Measurements from ENCODE around the gene CCDC83. TPM values are rescaled to one million over a fixed set of nuclear protein-coding genes. Genes with fewer than 3 reads are reported as not detected.

The CCDC83 gene
- total RNA-seq, 1 donor from 2014 or later = not detected

DNA sequence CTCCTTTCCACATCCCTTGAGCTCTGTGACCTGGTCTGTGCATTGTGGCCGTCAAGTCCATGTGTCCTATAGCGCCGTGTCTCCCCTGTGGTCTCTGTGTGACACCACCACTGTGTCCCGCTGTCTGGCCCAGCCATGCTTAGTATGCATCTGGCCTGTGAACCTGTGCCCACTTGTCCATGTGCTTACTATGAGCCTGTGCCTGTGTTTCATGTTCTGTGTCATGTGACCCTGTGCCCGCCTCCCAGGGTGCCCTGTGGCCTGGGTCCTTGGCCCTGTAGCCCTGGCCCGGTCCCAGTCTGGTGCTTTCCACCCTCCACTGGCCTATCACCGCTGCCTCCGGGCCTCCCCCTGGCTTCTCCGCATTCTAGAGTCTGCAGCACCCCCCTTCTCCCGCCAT is 80.6 kb downstream of the CCDC83 start:
- no peak for DNase-seq (ENCODE audit: low spot score)
- Mint-ChIP-seq H3K4me1 (ENCODE audit: unreplicated experiment) (no peaks in the 10 kb centered on the region), H3K9me3 (ENCODE audit: unreplicated experiment) (no peaks in the 10 kb centered on the region), H3K36me3 (ENCODE audit: low read depth, unreplicated experiment) (peaks cover 6% of the 10 kb centered on the region), H3K27me3 (ENCODE audit: unreplicated experiment) (peaks cover 1% of the 10 kb centered on the region), H3K4me3 (ENCODE audit: unreplicated experiment) (no peak overlapping the region), H3K27ac (ENCODE audit: unreplicated experiment) (no peak overlapping the region)
- TF ChIP-seq, protein P1, sequence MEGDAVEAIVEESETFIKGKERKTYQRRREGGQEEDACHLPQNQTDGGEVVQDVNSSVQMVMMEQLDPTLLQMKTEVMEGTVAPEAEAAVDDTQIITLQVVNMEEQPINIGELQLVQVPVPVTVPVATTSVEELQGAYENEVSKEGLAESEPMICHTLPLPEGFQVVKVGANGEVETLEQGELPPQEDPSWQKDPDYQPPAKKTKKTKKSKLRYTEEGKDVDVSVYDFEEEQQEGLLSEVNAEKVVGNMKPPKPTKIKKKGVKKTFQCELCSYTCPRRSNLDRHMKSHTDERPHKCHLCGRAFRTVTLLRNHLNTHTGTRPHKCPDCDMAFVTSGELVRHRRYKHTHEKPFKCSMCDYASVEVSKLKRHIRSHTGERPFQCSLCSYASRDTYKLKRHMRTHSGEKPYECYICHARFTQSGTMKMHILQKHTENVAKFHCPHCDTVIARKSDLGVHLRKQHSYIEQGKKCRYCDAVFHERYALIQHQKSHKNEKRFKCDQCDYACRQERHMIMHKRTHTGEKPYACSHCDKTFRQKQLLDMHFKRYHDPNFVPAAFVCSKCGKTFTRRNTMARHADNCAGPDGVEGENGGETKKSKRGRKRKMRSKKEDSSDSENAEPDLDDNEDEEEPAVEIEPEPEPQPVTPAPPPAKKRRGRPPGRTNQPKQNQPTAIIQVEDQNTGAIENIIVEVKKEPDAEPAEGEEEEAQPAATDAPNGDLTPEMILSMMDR (IDR thresholded peaks at IDR 0.05; ENCODE audit: unreplicated experiment) = no peak

DNA sequence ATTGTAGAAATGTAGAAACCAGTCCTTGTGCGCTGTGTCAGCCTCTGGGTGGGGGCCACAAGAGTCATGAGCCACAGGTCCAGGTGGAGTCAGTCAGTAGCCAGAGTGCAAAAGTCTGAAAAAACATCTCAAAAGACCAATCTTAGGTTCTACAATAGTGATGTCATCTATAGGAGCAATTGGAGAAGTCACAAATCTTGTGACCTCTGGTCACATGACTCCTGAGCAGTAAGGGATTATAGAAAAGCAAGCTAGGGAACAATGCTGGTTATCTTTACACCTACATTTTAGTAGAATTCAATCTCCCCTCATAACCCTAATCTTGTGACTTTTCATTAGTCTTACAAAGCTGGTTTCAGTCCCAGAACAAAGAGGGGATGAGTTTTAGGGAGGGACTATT is 82.7 kb downstream of the CCDC83 start:
- Mint-ChIP-seq H3K27me3 (ENCODE audit: unreplicated experiment) (no peaks in the 10 kb centered on the region), H3K27ac (ENCODE audit: unreplicated experiment) (no peak overlapping the region), H3K4me1 (ENCODE audit: unreplicated experiment) (no peaks in the 10 kb centered on the region), H3K4me3 (ENCODE audit: unreplicated experiment) (no peak overlapping the region), H3K9me3 (ENCODE audit: unreplicated experiment) (no peaks in the 10 kb centered on the region), H3K36me3 (ENCODE audit: low read depth, unreplicated experiment) (peaks cover 6% of the 10 kb centered on the region)
- no peak for DNase-seq (ENCODE audit: low spot score)
- TF ChIP-seq, protein P1 (IDR thresholded peaks at IDR 0.05; ENCODE audit: unreplicated experiment) = no peak

DNA sequence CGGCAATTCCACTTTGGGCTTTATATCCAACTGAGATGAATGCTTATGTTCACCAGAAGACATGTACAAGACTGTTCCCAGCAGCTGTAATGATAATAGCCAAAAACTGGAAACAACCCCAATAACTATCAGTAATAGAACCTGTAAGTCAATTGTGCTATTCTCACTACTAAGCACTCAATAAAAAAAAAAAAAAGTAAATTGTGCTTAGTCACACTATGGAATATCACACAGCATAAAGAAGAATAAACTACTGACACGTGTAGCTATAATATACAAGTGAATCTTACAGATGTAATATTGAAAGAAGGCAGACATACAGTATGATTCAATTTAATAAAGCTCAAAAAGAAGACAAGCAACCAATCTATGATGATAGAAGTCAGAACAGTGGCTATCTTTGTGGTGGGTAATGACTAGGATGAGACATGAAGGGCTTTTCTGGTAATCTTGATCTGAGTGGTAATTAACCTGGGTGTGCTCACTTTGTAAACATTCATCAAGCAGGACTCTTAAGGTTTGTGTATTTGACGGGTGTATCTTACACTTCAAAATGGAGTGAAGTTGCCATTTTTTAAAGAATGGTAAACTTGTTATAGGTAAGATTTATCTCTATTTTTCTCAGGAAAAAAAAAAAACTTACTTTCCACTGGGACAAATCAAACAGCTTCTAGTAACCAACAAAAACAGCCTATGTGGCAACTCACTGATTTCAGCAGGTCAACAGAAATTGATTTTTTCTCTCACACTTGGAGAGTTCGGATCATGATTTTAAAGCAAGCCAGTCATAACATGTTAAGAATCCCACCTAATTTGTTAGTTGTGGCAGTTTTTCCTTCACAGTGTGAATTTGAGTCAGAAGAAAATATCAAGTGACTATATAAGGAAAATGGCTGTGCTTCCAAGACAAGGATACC is 84.2 kb downstream of the CCDC83 start:
- H3K36me3 Mint-ChIP-seq (ENCODE audit: low read depth, unreplicated experiment) = peaks cover 6% of the 10 kb centered on the region
- no peaks in the 10 kb centered on the region for H3K9me3 Mint-ChIP-seq (ENCODE audit: unreplicated experiment)
- TF ChIP-seq, protein P1 (IDR thresholded peaks at IDR 0.05; ENCODE audit: unreplicated experiment) = no peak
- no peak overlapping the region for H3K4me3 Mint-ChIP-seq (ENCODE audit: unreplicated experiment)
- H3K4me1 Mint-ChIP-seq (ENCODE audit: unreplicated experiment) = no peaks in the 10 kb centered on the region
- H3K27ac Mint-ChIP-seq (ENCODE audit: unreplicated experiment) = no peak overlapping the region
- DNase-seq (ENCODE audit: low spot score) = no peak
- H3K27me3 Mint-ChIP-seq (ENCODE audit: unreplicated experiment) = no peaks in the 10 kb centered on the region

DNA sequence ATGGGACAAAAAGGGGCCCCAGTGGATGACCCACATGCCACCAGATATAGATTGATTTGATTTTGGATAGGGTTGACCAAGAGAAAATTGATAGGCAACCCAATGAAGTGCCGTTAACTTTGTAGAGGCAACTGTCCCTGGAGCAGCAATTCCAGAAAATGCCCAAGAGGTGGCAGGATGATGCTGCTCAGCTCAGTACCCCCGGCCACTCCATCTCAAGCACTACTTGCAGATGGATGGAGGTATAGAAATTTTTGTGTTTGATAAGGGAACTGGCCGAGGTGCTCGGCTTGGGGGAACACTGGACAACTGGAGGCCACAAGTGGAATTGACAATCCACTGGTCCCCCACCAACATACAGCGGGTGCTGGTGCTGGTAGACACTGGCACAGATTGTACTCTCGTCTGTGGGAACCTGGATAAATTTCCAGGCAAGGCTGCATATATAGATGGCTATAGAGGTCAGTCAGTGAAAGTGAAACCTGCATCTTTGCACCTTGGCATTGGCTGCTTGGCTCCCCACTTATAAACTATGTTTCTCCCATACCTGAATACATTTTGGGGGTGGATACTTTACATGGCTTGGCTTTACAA is 86.3 kb downstream of the CCDC83 start:
- H3K4me1 Mint-ChIP-seq (ENCODE audit: unreplicated experiment) = peaks cover 5% of the 10 kb centered on the region
- H3K9me3 Mint-ChIP-seq (ENCODE audit: unreplicated experiment) = no peaks in the 10 kb centered on the region
- DNase-seq (ENCODE audit: low spot score) = peak; percentile 36
- no peak overlapping the region for H3K4me3 Mint-ChIP-seq (ENCODE audit: unreplicated experiment)
- H3K27me3 Mint-ChIP-seq (ENCODE audit: unreplicated experiment) = peaks cover 5% of the 10 kb centered on the region
- TF ChIP-seq, protein P1 (IDR thresholded peaks at IDR 0.05; ENCODE audit: unreplicated experiment) = peak; percentile 41
- H3K36me3 Mint-ChIP-seq (ENCODE audit: low read depth, unreplicated experiment) = peaks cover 13% of the 10 kb centered on the region
- no peak overlapping the region for H3K27ac Mint-ChIP-seq (ENCODE audit: unreplicated experiment)

DNA sequence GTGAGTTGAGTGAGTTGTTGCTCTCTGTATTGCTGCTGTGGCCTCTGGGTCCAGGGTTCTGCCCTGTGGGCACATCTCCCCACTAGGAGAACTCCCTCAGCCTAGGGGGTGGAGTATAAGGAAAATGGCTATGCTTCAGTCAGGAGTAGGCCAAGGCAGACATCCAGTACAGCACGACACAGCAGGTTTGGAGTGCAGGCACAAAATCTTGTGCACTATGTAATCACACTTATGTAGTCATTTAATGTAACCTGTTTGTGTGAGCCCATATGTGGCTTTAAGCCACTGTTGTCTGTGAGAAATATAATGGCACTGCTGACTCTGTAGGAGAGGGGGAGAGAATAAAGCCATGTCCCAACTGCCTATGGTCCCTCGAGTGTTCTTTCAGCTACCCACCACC is 90.1 kb downstream of the CCDC83 start:
- peaks cover 7% of the 10 kb centered on the region for H3K36me3 Mint-ChIP-seq (ENCODE audit: low read depth, unreplicated experiment)
- H3K27ac Mint-ChIP-seq (ENCODE audit: unreplicated experiment) = no peak overlapping the region
- no peaks in the 10 kb centered on the region for H3K9me3 Mint-ChIP-seq (ENCODE audit: unreplicated experiment)
- peaks cover 5% of the 10 kb centered on the region for H3K4me1 Mint-ChIP-seq (ENCODE audit: unreplicated experiment)
- TF ChIP-seq, protein P1 (IDR thresholded peaks at IDR 0.05; ENCODE audit: unreplicated experiment) = no peak
- DNase-seq (ENCODE audit: low spot score) = no peak
- peaks cover 5% of the 10 kb centered on the region for H3K27me3 Mint-ChIP-seq (ENCODE audit: unreplicated experiment)
- no peak overlapping the region for H3K4me3 Mint-ChIP-seq (ENCODE audit: unreplicated experiment)

All from endothelial cell (in vitro differentiated cells).